Brain pericyte (primary cell): ENCODE data around the gene HS3ST3A1.
"Not testable (repeated sequence)": the region's sequence is repeated elsewhere in the genome, so short reads cannot be mapped to it uniquely, and the experiment has no call there.

Experiments used
- DNase-seq: peaks from one replicate; pipeline ENCODE4 v3.0.0-alpha.2; 2012; ENCODE audit warnings: low read depth, low spot score

Gene HS3ST3A1

GRCh38 chr17:13575922-13576419 is 25.8 kb downstream of the HS3ST3A1 start:
- DNase-seq, result no peak

- DNase-seq, result no peak
These were observed 26.3 kb downstream of the HS3ST3A1 start for GRCh38 chr17:13575466-13575865.

- DNase-seq, result no peak
These were observed 29.1 kb downstream of the HS3ST3A1 start for GRCh38 chr17:13572581-13572980.

GRCh38 chr17:13569398-13570123 is 32.2 kb downstream of the HS3ST3A1 start:
- DNase-seq, result no peak

- DNase-seq, result peak; percentile 88
These were observed 32.9 kb downstream of the HS3ST3A1 start for GRCh38 chr17:13568582-13569397.

- DNase-seq, result no peak
These were observed 37.9 kb downstream of the HS3ST3A1 start for GRCh38 chr17:13563866-13564265.

- DNase-seq, result no peak
These were observed 39.4 kb downstream of the HS3ST3A1 start for GRCh38 chr17:13562271-13562800.

GRCh38 chr17:13561606-13562270 is 40.0 kb downstream of the HS3ST3A1 start:
- peak; percentile 39 for DNase-seq

- no peak for DNase-seq
These were observed 40.8 kb downstream of the HS3ST3A1 start for GRCh38 chr17:13560935-13561334.

- no peak for DNase-seq
These were observed 43.1 kb downstream of the HS3ST3A1 start for GRCh38 chr17:13558588-13558987.

- DNase-seq, result no peak
These were observed 44.7 kb downstream of the HS3ST3A1 start for GRCh38 chr17:13557077-13557476.

- no peak for DNase-seq
These were observed 47.5 kb downstream of the HS3ST3A1 start for GRCh38 chr17:13554231-13554630.

- DNase-seq, result no peak
These were observed 51.4 kb downstream of the HS3ST3A1 start for GRCh38 chr17:13550291-13550690.

- not testable (repeated sequence) for DNase-seq
These were observed 53.2 kb downstream of the HS3ST3A1 start for GRCh38 chr17:13548576-13548975.

GRCh38 chr17:13546851-13547250 is 54.9 kb downstream of the HS3ST3A1 start:
- DNase-seq, result no peak

- no peak for DNase-seq
These were observed 55.8 kb downstream of the HS3ST3A1 start for GRCh38 chr17:13545941-13546340.

GRCh38 chr17:13544765-13545164 is 57.0 kb downstream of the HS3ST3A1 start:
- DNase-seq, result no peak

GRCh38 chr17:13544292-13544691 is 57.4 kb downstream of the HS3ST3A1 start:
- DNase-seq, result peak; percentile 79

GRCh38 chr17:13542636-13543035 is 59.1 kb downstream of the HS3ST3A1 start:
- no peak for DNase-seq

- DNase-seq, result peak; percentile 76
These were observed 60.7 kb downstream of the HS3ST3A1 start for GRCh38 chr17:13541032-13541480.

- DNase-seq, result no peak
These were observed 61.2 kb downstream of the HS3ST3A1 start for GRCh38 chr17:13540546-13540945.

GRCh38 chr17:13539421-13539820 is 62.3 kb downstream of the HS3ST3A1 start:
- DNase-seq, result no peak
